ENCODE measurements around the gene TMEM89.

TMEM89 gene

GRCh38 chr3:48629894-48630293 lies 8.3 kb upstream of the TMEM89 start:
- H3K4me3 ChIP-seq (ENCODE audit: low read length), result no peak overlapping the region
- TF ChIP-seq, protein P1, sequence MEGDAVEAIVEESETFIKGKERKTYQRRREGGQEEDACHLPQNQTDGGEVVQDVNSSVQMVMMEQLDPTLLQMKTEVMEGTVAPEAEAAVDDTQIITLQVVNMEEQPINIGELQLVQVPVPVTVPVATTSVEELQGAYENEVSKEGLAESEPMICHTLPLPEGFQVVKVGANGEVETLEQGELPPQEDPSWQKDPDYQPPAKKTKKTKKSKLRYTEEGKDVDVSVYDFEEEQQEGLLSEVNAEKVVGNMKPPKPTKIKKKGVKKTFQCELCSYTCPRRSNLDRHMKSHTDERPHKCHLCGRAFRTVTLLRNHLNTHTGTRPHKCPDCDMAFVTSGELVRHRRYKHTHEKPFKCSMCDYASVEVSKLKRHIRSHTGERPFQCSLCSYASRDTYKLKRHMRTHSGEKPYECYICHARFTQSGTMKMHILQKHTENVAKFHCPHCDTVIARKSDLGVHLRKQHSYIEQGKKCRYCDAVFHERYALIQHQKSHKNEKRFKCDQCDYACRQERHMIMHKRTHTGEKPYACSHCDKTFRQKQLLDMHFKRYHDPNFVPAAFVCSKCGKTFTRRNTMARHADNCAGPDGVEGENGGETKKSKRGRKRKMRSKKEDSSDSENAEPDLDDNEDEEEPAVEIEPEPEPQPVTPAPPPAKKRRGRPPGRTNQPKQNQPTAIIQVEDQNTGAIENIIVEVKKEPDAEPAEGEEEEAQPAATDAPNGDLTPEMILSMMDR (IDR thresholded peaks at IDR 0.05; ENCODE audit: insufficient read depth, low read depth, low read length, missing control alignments), result no peak
- no peak for DNase-seq (ENCODE audit: low read depth)

DNA sequence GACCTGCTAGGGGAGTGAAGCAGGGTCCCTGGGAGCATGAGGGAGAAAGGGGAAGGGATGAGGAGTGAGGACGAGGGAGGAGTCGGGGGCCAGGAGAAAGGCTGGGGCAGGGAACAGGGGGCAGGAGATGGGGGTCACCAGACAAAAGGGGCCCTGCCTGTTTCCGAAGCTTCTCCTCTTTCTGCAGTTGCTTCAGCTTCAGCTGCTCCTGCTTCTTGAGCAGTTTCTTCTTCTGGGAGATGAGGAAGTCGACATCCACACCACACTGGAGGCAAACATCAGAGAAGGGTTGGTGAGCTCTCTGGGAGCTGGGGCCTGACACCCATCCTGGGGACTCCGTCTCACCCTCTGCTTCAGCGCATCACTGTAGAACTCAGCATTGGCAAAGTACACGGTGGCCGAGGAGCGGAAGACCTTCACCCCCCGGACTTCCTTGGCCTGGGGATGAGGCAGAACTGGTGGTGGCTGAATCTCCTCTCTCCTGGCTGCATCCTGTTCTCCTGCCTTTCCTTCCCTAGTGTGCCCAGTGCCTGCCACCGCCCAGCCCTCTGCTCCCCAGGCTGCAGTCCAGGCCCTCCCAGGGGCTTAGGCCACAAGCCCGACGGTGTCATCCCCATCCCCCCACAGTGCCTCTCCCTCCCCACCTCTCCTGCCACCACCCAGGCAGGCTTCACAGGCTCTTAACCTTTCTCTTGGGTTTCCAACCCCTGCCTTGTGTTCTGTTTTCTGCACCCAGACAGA lies 6.9 kb upstream of the TMEM89 start:
- DNase-seq (ENCODE audit: low read depth), result no peak
- TF ChIP-seq, protein P1 (IDR thresholded peaks at IDR 0.05; ENCODE audit: insufficient read depth, low read depth, low read length, missing control alignments), result no peak
- no peak overlapping the region for H3K4me3 ChIP-seq (ENCODE audit: low read length)

- TF ChIP-seq, protein P1 (IDR thresholded peaks at IDR 0.05; ENCODE audit: insufficient read depth, low read depth, low read length, missing control alignments), result no peak
- no peak overlapping the region for H3K4me3 ChIP-seq (ENCODE audit: low read length)
- DNase-seq (ENCODE audit: low read depth), result no peak
Measured at GRCh38 chr3:48625600-48625999, 4.0 kb upstream of the TMEM89 start.

DNA sequence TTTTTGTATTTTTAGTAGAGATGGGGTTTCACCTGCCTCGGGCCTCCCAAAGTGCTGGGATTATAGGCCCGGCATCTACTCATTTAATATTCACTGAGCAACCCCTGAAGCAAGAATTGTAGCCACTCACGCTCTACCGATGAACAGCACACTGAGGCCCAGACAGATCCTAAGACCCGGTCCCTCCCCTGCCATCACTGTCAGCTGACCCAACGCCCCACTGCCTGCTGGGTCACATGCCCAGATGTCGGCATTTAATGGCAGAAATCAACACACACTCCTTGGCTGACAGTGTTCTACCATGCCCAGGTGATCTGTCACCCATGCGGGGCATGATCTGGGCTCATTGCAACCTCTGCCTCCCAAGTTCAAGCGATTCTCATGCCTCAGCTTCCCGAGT lies 3.2 kb upstream of the TMEM89 start:
- TF ChIP-seq, protein P1 (IDR thresholded peaks at IDR 0.05; ENCODE audit: insufficient read depth, low read depth, low read length, missing control alignments), result no peak
- no peak overlapping the region for H3K4me3 ChIP-seq (ENCODE audit: low read length)
- no peak for DNase-seq (ENCODE audit: low read depth)

GRCh38 chr3:48623851-48624547 lies 2.4 kb upstream of the TMEM89 start:
- TF ChIP-seq, protein P1 (IDR thresholded peaks at IDR 0.05; ENCODE audit: insufficient read depth, low read depth, low read length, missing control alignments), result no peak
- H3K4me3 ChIP-seq (ENCODE audit: low read length), result no peak overlapping the region
- no peak for DNase-seq (ENCODE audit: low read depth)

GRCh38 chr3:48619541-48620524 lies 1.7 kb downstream of the TMEM89 start:
- H3K4me3 ChIP-seq (ENCODE audit: low read length), result no peak overlapping the region
- TF ChIP-seq, protein P1 (IDR thresholded peaks at IDR 0.05; ENCODE audit: insufficient read depth, low read depth, low read length, missing control alignments), result no peak
- no peak for DNase-seq (ENCODE audit: low read depth)
